Thyroid gland (tissue), 4 donors: Measurements from ENCODE around the gene GLI1.

ENCODE experiments used
- CTCF ChIP-seq, 6 experiments: fragments of 200-600 bp in 3 of 6; fragments of 450-650 bp in 3 of 6; sonication (generic) in 3 of 6; IDR thresholded peaks; one replicate each; pipeline ENCODE4 v1.5.1; 2016 to 2019; ENCODE audit warnings: antibody characterized with exemption in 6 of 6, mild to moderate bottlenecking in 2 of 6, inconsistent platforms in 1 of 6, moderate library complexity in 1 of 6
- POLR2A ChIP-seq, 2 donors: fragments of 450-650 bp; IDR thresholded peaks; one replicate each; pipeline ENCODE4 v1.6.1; 2017; ENCODE audit warnings: antibody characterized with exemption in 2 of 2, mild to moderate bottlenecking in 2 of 2, moderate library complexity in 1 of 2

GRCh38 chr12:57515408-57515933 is 55.9 kb downstream of the GLI1 start:
- no peak for TF ChIP-seq CTCF (IDR thresholded peaks at IDR 0.05)
- TF ChIP-seq POLR2A (IDR thresholded peaks at IDR 0.05) = no peak
